ENCODE measurements around the gene VAPA. TPM values are rescaled to one million over a fixed set of nuclear protein-coding genes. Genes with fewer than 3 reads are reported as not detected.

The VAPA gene
- total and polyA plus RNA-seq, 9 of the 15 experiments (the other 6 are each of a cell fraction or from before 2014, with no cell fraction given): 219 to 902 (median 526) TPM

GRCh38 chr18:9890196-9890595, 23.6 kb upstream of the VAPA start:
- 82% methylated on average over 5 of the region's 5 CpGs for WGBS (ENCODE audit: insufficient coverage, low coverage, missing lambda C conversion rate)
- ATAC-seq (no peak), FAIRE-seq (no peak), DNase-seq (ENCODE audit: extremely low read depth in 1 of 4, low spot score in 3 of 4) (no peak)
- Histone ChIP-seq H3K27me3 (ENCODE audit: control insufficient read depth in 2 of 2, insufficient read depth in 2 of 2, low read length in 2 of 2) (no peaks in the 10 kb centered on the region), H3K27ac (ENCODE audit: extremely low read depth, low read depth, low read length) (no peak overlapping the region), H3K4me2 (ENCODE audit: insufficient read depth, low read length) (no peak overlapping the region), H3K79me2 (ENCODE audit: control insufficient read depth, insufficient read depth, low read length) (0 out of 3 replicates have a peak, but pooled peaks cover 3% of the 10 kb centered on the region), H3K9ac (ENCODE audit: insufficient read depth in 1 of 2, low read depth in 2 of 2, low read length in 2 of 2) (no peak overlapping the region), H3K9me1 (ENCODE audit: control insufficient read depth, insufficient read depth, low read length) (no peaks in the 10 kb centered on the region), H4K20me1 (replicated peaks; ENCODE audit: control insufficient read depth, insufficient read depth, low read length) (no peaks in the 10 kb centered on the region), H3K4me1 (replicated peaks in 1 of 2; ENCODE audit: control insufficient read depth in 2 of 2, insufficient read depth in 2 of 2, low read length in 2 of 2) (peaks cover 14 to 36% of the 10 kb centered on the region in 2 experiments), H3K36me3 (ENCODE audit: control insufficient read depth, insufficient read depth, low read length) (no peaks in the 10 kb centered on the region; the same call in 2 of the 3 replicates), H3K9me3 (replicated peaks; ENCODE audit: control insufficient read depth, insufficient read depth, low read depth, low read length) (no peaks in the 10 kb centered on the region), H2AFZ (ENCODE audit: low read depth, low read length) (no peak overlapping the region), H3K4me3 (no peak overlapping the region)
- intact Hi-C loops (cut with micrococcal nuclease) (no loop called here), in situ Hi-C loops (cut with MboI) (no loop called here)
- ChIA-PET POLR2A (interaction anchor here (0.6 to 1.9 kb wide), 4 partner anchors 8 to 39 kb away, joined by 3 to 6 read pairs (median 4); partner anchors contain the start of gene VAPA), CTCF (ENCODE audit: low intra/inter-chr PET ratio) (no interaction called here)
- no TSS peak for BruUV-seq (replicated peaks)
- TF ChIP-seq TSC22D4 (tag; IDR thresholded peaks at IDR 0.05) (0 out of 2 replicates have a peak, but pooled peaks have one; percentile 22), ZNF609 (CRISPR knock-in tag; IDR thresholded peaks at IDR 0.05; ENCODE audit: borderline replicate concordance) (no peak), CSDE1 (IDR thresholded peaks at IDR 0.05) (0 out of 4 replicates have a peak, but pooled peaks of 1 of the 2 experiments have one; percentile 6)
